Suprapubic skin (tissue), 4 donors: ENCODE data around the gene PSTPIP1. TPM values are rescaled to one million over a fixed set of nuclear protein-coding genes. Genes with fewer than 3 reads are reported as not detected.
A peak's percentile ranks its signal among the peaks of the same experiment; 100 is the strongest.

ENCODE experiments used
- DNase-seq, 2 donors: peaks; one replicate each; pipeline ENCODE4 v3.0.0-alpha.2; 2019; ENCODE audit warnings: low spot score in 2 of 2
- H3K27ac ChIP-seq: fragments of 200-600 bp; sonication (generic); one replicate; pipeline ENCODE4 v1.5.1; 2019
- H3K27me3 ChIP-seq: fragments of 200-600 bp; sonication (generic); one replicate; pipeline ENCODE4 v1.5.1; 2019
- H3K36me3 ChIP-seq: fragments of 200-600 bp; sonication (generic); one replicate; pipeline ENCODE4 v1.5.1; 2019
- H3K4me1 ChIP-seq: fragments of 200-600 bp; sonication (generic); one replicate; pipeline ENCODE4 v1.5.1; 2019
- H3K4me3 ChIP-seq: fragments of 200-600 bp; sonication (generic); one replicate; pipeline ENCODE4 v1.5.1; 2019; ENCODE audit warnings: mild to moderate bottlenecking
- H3K9me3 ChIP-seq: fragments of 200-600 bp; sonication (generic); one replicate; pipeline ENCODE4 v1.5.1; 2019
- EP300 ChIP-seq: sonication (generic); formaldehyde crosslinking; IDR thresholded peaks from one replicate; pipeline ENCODE4 v1.6.1; 2017; ENCODE audit warnings: antibody characterized with exemption
- POLR2A ChIP-seq, 2 donors: fragments of 450-650 bp; IDR thresholded peaks; one replicate each; pipeline ENCODE4 v1.6.1; 2017; ENCODE audit warnings: antibody characterized with exemption in 2 of 2, mild to moderate bottlenecking in 2 of 2, moderate library complexity in 2 of 2
- POLR2AphosphoS5 ChIP-seq, 3 donors: sonication (generic); formaldehyde crosslinking; IDR thresholded peaks; one replicate each; pipeline ENCODE4 v1.6.1; 2017; ENCODE audit warnings: antibody characterized with exemption in 3 of 3
- WGBS: methylation state at CpG from one replicate; pipeline ENCODE4 v1.1.5; 2018; 5-methylcytosine and 5-hydroxymethylcytosine counted together
- total RNA-seq, 4 donors: library from RNA; depleted of rRNA; stranded (reverse); fragments of >200 nt; gene quantifications; one replicate each; pipeline ENCODE4 v1.1.0, GENCODE V29; 2016
- TF ChIP-seq, protein P1 (sequence below), 2 donors: fragments of 200-600 bp in 1 of 2; fragments of 450-650 bp in 1 of 2; sonication (generic) in 1 of 2; IDR thresholded peaks; one replicate each; pipeline ENCODE4 v1.5.1; 2016 to 2019; ENCODE audit warnings: antibody characterized with exemption in 2 of 2, mild to moderate bottlenecking in 1 of 2, moderate library complexity in 1 of 2

The PSTPIP1 gene
- total RNA-seq, 4 donors from 2014 or later, result 1.9 to 5.9 (median 2.6) TPM

DNA sequence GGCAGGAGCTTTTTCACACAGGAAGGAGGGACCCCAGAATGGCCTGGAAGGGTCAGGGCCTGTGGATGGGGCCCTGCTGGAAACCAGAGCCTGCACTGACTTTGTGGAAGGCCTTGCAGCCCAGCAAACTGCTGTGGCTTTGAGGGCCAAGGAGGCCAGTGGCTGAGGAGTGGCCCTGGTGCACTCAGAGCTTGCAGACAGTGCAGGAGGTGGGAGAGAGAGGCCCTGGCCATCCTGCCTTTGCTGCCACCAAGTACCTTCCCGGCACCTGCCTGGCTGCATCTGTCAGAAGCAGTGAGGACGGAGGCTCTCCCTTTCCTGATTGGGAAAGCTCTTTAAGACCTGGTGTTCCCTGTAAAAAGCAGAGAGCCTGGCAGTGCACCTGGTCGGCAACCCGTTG lies 6.4 kb downstream of the PSTPIP1 start:
- TF ChIP-seq, protein P1, sequence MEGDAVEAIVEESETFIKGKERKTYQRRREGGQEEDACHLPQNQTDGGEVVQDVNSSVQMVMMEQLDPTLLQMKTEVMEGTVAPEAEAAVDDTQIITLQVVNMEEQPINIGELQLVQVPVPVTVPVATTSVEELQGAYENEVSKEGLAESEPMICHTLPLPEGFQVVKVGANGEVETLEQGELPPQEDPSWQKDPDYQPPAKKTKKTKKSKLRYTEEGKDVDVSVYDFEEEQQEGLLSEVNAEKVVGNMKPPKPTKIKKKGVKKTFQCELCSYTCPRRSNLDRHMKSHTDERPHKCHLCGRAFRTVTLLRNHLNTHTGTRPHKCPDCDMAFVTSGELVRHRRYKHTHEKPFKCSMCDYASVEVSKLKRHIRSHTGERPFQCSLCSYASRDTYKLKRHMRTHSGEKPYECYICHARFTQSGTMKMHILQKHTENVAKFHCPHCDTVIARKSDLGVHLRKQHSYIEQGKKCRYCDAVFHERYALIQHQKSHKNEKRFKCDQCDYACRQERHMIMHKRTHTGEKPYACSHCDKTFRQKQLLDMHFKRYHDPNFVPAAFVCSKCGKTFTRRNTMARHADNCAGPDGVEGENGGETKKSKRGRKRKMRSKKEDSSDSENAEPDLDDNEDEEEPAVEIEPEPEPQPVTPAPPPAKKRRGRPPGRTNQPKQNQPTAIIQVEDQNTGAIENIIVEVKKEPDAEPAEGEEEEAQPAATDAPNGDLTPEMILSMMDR (IDR thresholded peaks at IDR 0.05), result no peak
- TF ChIP-seq POLR2A (IDR thresholded peaks at IDR 0.05), result no peak
- no peak for TF ChIP-seq POLR2AphosphoS5 (IDR thresholded peaks at IDR 0.05)
- no peak for TF ChIP-seq EP300
- Histone ChIP-seq H3K27me3 (no peaks in the 10 kb centered on the region), H3K9me3 (no peaks in the 10 kb centered on the region), H3K27ac (no peak overlapping the region), H3K36me3 (no peaks in the 10 kb centered on the region), H3K4me1 (peaks cover 17% of the 10 kb centered on the region), H3K4me3 (no peak overlapping the region)
- no peak for DNase-seq
- WGBS, result 81% methylated on average over 4 of the region's 4 CpGs

DNA sequence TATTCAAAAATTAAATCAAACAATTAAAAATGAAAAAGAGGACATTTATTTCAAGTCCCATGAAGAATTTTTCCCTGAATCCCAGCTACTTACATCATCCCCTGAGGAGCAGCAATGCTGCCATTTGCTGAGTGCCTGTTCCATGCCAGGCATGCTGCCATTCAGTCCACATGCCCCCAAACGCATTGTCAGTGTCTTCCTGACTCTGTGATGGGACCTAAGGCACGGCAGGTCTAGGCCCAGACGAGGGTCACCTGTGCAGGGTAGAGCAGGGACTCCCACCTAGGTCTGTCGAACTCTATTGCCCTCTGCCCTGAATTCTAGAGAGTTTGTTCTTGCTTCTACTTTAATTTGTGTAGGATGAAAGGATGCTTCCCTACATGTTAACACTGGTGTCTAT lies 7.0 kb downstream of the PSTPIP1 start:
- 73% methylated on average over 4 of the region's 4 CpGs for WGBS
- Histone ChIP-seq H3K27ac (no peak overlapping the region), H3K4me1 (peaks cover 11% of the 10 kb centered on the region)

DNA sequence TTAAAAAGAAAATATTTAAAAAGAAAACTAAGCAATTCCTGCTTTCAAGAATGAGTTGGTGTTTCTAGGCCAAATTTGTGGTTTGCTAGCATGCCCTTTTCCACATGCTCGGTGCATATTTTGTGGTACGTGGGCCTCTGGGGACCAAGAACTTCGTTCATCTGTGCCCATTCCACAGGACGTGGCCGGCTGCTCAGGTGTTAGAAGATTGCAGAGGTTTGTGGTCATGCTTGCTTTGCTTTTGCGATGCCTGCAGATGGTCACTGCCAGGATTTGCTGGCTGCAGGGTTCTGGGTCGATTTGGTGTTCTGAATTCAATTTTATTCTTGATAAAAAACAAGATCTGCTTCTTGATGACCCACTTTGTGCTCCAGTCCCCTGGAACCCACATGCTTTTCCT lies 7.5 kb downstream of the PSTPIP1 start:
- Histone ChIP-seq H3K9me3 (no peaks in the 10 kb centered on the region), H3K27me3 (no peaks in the 10 kb centered on the region), H3K4me1 (peaks cover 8% of the 10 kb centered on the region), H3K27ac (no peak overlapping the region), H3K36me3 (no peaks in the 10 kb centered on the region), H3K4me3 (no peak overlapping the region)
- no peak for DNase-seq
- no peak for TF ChIP-seq POLR2A (IDR thresholded peaks at IDR 0.05)
- TF ChIP-seq, protein P1 (IDR thresholded peaks at IDR 0.05), result no peak
- TF ChIP-seq POLR2AphosphoS5 (IDR thresholded peaks at IDR 0.05), result no peak
- TF ChIP-seq EP300, result no peak
- WGBS, result 78% methylated on average over 7 of the region's 7 CpGs

More for the DNA sequence above, 7.0 kb downstream of the PSTPIP1 start:
- TF ChIP-seq POLR2AphosphoS5 (IDR thresholded peaks at IDR 0.05), result no peak
- no peak for TF ChIP-seq EP300
- no peak for TF ChIP-seq POLR2A (IDR thresholded peaks at IDR 0.05)
- TF ChIP-seq, protein P1 (IDR thresholded peaks at IDR 0.05), result no peak
- no peaks in the 10 kb centered on the region for H3K36me3 ChIP-seq
- H3K4me3 ChIP-seq, result no peak overlapping the region
- H3K9me3 ChIP-seq, result no peaks in the 10 kb centered on the region
- DNase-seq, result no peak
- H3K27me3 ChIP-seq, result no peaks in the 10 kb centered on the region

DNA sequence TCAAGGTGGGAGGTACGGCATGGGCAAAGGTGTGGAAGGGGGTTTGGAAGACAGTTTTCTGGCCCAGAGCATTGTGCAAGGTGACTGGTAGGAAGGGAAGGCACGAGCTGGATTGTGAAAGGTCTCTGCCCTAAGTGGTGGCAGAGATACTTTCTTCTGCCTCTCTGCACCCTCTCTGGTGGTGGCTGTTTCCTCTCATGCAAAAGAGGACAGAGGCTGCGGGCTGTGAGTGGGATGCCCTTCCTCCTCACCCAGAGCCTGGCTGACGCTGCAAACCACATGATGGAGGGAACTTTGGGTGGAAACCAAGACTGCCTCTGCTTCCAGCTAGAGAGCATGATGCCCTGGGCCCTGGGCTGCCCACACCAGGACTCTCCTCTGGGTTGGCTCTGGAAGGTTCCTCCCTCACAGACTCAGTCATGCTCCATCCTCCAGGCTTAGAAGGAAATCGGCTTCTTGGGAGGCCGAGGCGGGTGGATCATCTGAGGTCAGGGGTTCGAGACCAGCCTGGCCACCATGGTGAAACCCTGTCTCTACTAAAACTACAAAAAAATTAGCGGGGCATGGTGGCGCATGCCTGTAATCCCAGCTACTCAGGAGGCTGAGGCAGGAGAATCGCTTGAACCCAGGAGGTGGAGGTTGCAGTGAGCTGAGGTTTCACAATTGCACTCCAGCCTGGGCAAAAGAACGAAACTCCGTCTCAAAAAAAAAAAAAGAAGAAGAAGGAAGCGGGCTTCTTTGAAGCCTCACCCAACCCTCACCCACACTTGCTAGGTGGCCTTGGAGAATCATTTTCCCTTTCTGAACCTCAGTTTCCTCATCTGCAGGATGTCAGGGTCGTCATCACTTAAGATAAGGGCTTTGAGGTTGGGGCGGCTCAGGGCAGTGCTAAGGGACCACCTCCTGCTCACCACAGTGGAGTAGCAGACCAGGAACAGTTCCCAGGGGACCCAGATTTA lies 8.3 kb downstream of the PSTPIP1 start:
- TF ChIP-seq EP300, result no peak
- TF ChIP-seq, protein P1 (IDR thresholded peaks at IDR 0.05), result no peak
- no peak for TF ChIP-seq POLR2A (IDR thresholded peaks at IDR 0.05)
- TF ChIP-seq POLR2AphosphoS5 (IDR thresholded peaks at IDR 0.05), result no peak
- Histone ChIP-seq H3K4me1 (no peaks in the 10 kb centered on the region), H3K4me3 (no peak overlapping the region), H3K27ac (no peak overlapping the region), H3K27me3 (no peaks in the 10 kb centered on the region), H3K36me3 (no peaks in the 10 kb centered on the region), H3K9me3 (no peaks in the 10 kb centered on the region)
- no peak for DNase-seq
- 87% methylated on average over 14 of the region's 16 CpGs for WGBS

GRCh38 chr15:77004189-77004588 lies 9.3 kb downstream of the PSTPIP1 start:
- DNase-seq, result no peak
- TF ChIP-seq POLR2A (IDR thresholded peaks at IDR 0.05) (no peak), POLR2AphosphoS5 (IDR thresholded peaks at IDR 0.05) (peak in 1 of 3 donors; percentile 66), EP300 (no peak)
- TF ChIP-seq, protein P1 (IDR thresholded peaks at IDR 0.05), result no peak
- Histone ChIP-seq H3K4me1 (no peaks in the 10 kb centered on the region), H3K27me3 (no peaks in the 10 kb centered on the region), H3K4me3 (no peak overlapping the region), H3K9me3 (no peaks in the 10 kb centered on the region), H3K27ac (no peak overlapping the region), H3K36me3 (no peaks in the 10 kb centered on the region)
- WGBS, result 44% methylated on average over 3 of the region's 4 CpGs
